Measurements from ENCODE around the gene GPR3. TPM values are rescaled to one million over a fixed set of nuclear protein-coding genes. Genes with fewer than 3 reads are reported as not detected.
"Not testable (repeated sequence)": the region's sequence is repeated elsewhere in the genome, so short reads cannot be mapped to it uniquely, and the experiment has no call there.

Gene GPR3
- total RNA-seq, 1 donor from 2014 or later = 0.24 TPM

GRCh38 chr1:27398405-27399149 lies 6.2 kb downstream of the GPR3 start:
- DNase-seq (ENCODE audit: low spot score) = no peak

- DNase-seq (ENCODE audit: low spot score) = no peak
These were observed 7.0 kb downstream of the GPR3 start for GRCh38 chr1:27399251-27400025.

GRCh38 chr1:27400082-27400962 lies 7.9 kb downstream of the GPR3 start:
- DNase-seq (ENCODE audit: low spot score) = no peak

- no peak for DNase-seq (ENCODE audit: low spot score)
These were observed 8.5 kb downstream of the GPR3 start for GRCh38 chr1:27400963-27401341.

GRCh38 chr1:27402349-27402754 lies 9.9 kb downstream of the GPR3 start:
- DNase-seq (ENCODE audit: low spot score) = peak; percentile 72

GRCh38 chr1:27403065-27403726 lies 10.8 kb downstream of the GPR3 start:
- DNase-seq (ENCODE audit: low spot score) = peak; percentile 96

- DNase-seq (ENCODE audit: low spot score) = no peak
These were observed 11.5 kb downstream of the GPR3 start for GRCh38 chr1:27403931-27404330.

GRCh38 chr1:27405074-27405473 lies 12.7 kb downstream of the GPR3 start:
- no peak for DNase-seq (ENCODE audit: low spot score)

GRCh38 chr1:27405598-27406361 lies 13.4 kb downstream of the GPR3 start:
- not testable (repeated sequence) for DNase-seq (ENCODE audit: low spot score)

- no peak for DNase-seq (ENCODE audit: low spot score)
These were observed 13.9 kb downstream of the GPR3 start for GRCh38 chr1:27406362-27406680.

GRCh38 chr1:27406791-27407190 lies 14.4 kb downstream of the GPR3 start:
- DNase-seq (ENCODE audit: low spot score) = not testable (repeated sequence)

GRCh38 chr1:27408151-27408550 lies 15.7 kb downstream of the GPR3 start:
- no peak for DNase-seq (ENCODE audit: low spot score)

GRCh38 chr1:27409669-27410068 lies 17.2 kb downstream of the GPR3 start:
- no peak for DNase-seq (ENCODE audit: low spot score)

- no peak for DNase-seq (ENCODE audit: low spot score)
These were observed 18.3 kb downstream of the GPR3 start for GRCh38 chr1:27410709-27411108.

- DNase-seq (ENCODE audit: low spot score) = no peak
These were observed 20.1 kb downstream of the GPR3 start for GRCh38 chr1:27412502-27412901.

GRCh38 chr1:27413004-27413403 lies 20.6 kb downstream of the GPR3 start:
- DNase-seq (ENCODE audit: low spot score) = no peak

- no peak for DNase-seq (ENCODE audit: low spot score)
These were observed 21.7 kb downstream of the GPR3 start for GRCh38 chr1:27414091-27414490.

- no peak for DNase-seq (ENCODE audit: low spot score)
These were observed 24.1 kb downstream of the GPR3 start for GRCh38 chr1:27416387-27417111.

GRCh38 chr1:27417713-27418112 lies 25.3 kb downstream of the GPR3 start:
- DNase-seq (ENCODE audit: low spot score) = no peak
